K562 (cell line): ENCODE results near the gene ZNF41. TPM values are rescaled to one million over a fixed set of nuclear protein-coding genes. Genes with fewer than 3 reads are reported as not detected.

Source experiments
- BRCA1 ChIP-seq, 2 experiments: fragments of 450-650 bp in 1 of 2; sonication (generic) in 1 of 2; formaldehyde crosslinking in 1 of 2; IDR thresholded peaks; 2 replicates each; pipeline versions ENCODE4 v1.5.0 to v1.6.1; 2017 to 2020; ENCODE audit warnings: mild to moderate bottlenecking in 1 of 2, missing genetic modification reagents in 1 of 2
- RBM25 ChIP-seq: fragments of 200-400 bp; formaldehyde crosslinking; IDR thresholded peaks from 2 replicates; pipeline ENCODE4 v1.6.1; 2018; ENCODE audit warnings: low read length, low read depth, moderate library complexity; ENCODE audit not compliant: severe bottlenecking
- SIN3A ChIP-seq, 2 experiments: fragments of 150-350 bp in 1 of 2; IDR thresholded peaks; 2 replicates each; pipeline ENCODE4 v1.6.1; 2011 to 2016; ENCODE audit warnings: borderline replicate concordance in 2 of 2, low read depth in 2 of 2, low read length in 2 of 2, mild to moderate bottlenecking in 2 of 2, moderate library complexity in 2 of 2; ENCODE audit not compliant: control insufficient read depth in 1 of 2
- polyA plus RNA-seq, 8 experiments: library from polyadenylated mRNA; depleted of rRNA in 4 of 8; stranded (reverse) in 5 of 8; unstranded in 3 of 8; fragments of >200 nt; fragmentation: Nextera tagmentation in 2 of 8; fragmentation: Illumina TruSeq in 1 of 8; extraction: Ambion mirVana in 2 of 8; extraction: Trizol in 1 of 8; gene quantifications; 2 replicates each; pipeline versions ENCODE4 v1.2.1 to v1.2.3, GENCODE V29; 2011 to 2014; ENCODE audit warnings: inconsistent platforms in 1 of 8, missing spikeins in 1 of 8
- total RNA-seq, 7 experiments: library from RNA; depleted of rRNA in 6 of 7; stranded (reverse); fragments of >200 nt in 6 of 7; fragmentation: Illumina TruSeq in 2 of 7; extraction: Trizol in 2 of 7; gene quantifications; 2 replicates each; pipeline versions ENCODE4 v1.2.1 to v1.2.3, GENCODE V29; 2011 to 2021; ENCODE audit warnings: low replicate concordance in 1 of 7
- TF ChIP-seq, protein P1 (sequence below): fragments of 450-650 bp; IDR thresholded peaks from 2 replicates; pipeline ENCODE4 v1.6.1; 2016; ENCODE audit warnings: low read depth

The ZNF41 gene
- total and polyA plus RNA-seq, 9 of the 15 experiments (the other 6 are each of a cell fraction or from before 2014, with no cell fraction given): 0.53 to 8.6 (median 6.6) TPM

DNA sequence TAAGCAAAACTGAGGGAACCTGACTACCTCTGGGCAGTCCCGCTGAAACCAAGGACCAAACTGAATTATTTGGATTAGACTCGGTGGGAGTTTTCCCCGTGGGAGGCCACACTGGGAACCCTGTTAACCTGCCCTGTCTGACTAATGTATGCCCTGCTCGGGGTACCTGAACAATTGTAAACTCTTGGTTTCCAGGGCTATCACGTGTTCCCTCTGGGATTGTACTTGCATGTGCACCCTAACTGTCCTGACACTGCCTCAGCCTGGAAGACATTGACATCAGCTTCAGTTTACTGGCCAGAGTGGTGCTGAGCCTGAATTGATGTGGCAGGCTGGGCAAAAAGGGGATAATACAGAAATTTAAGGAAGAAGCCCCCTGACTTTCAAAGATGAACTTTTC lies 20.1 kb upstream of the ZNF41 start (continued):
- TF ChIP-seq, protein P1, sequence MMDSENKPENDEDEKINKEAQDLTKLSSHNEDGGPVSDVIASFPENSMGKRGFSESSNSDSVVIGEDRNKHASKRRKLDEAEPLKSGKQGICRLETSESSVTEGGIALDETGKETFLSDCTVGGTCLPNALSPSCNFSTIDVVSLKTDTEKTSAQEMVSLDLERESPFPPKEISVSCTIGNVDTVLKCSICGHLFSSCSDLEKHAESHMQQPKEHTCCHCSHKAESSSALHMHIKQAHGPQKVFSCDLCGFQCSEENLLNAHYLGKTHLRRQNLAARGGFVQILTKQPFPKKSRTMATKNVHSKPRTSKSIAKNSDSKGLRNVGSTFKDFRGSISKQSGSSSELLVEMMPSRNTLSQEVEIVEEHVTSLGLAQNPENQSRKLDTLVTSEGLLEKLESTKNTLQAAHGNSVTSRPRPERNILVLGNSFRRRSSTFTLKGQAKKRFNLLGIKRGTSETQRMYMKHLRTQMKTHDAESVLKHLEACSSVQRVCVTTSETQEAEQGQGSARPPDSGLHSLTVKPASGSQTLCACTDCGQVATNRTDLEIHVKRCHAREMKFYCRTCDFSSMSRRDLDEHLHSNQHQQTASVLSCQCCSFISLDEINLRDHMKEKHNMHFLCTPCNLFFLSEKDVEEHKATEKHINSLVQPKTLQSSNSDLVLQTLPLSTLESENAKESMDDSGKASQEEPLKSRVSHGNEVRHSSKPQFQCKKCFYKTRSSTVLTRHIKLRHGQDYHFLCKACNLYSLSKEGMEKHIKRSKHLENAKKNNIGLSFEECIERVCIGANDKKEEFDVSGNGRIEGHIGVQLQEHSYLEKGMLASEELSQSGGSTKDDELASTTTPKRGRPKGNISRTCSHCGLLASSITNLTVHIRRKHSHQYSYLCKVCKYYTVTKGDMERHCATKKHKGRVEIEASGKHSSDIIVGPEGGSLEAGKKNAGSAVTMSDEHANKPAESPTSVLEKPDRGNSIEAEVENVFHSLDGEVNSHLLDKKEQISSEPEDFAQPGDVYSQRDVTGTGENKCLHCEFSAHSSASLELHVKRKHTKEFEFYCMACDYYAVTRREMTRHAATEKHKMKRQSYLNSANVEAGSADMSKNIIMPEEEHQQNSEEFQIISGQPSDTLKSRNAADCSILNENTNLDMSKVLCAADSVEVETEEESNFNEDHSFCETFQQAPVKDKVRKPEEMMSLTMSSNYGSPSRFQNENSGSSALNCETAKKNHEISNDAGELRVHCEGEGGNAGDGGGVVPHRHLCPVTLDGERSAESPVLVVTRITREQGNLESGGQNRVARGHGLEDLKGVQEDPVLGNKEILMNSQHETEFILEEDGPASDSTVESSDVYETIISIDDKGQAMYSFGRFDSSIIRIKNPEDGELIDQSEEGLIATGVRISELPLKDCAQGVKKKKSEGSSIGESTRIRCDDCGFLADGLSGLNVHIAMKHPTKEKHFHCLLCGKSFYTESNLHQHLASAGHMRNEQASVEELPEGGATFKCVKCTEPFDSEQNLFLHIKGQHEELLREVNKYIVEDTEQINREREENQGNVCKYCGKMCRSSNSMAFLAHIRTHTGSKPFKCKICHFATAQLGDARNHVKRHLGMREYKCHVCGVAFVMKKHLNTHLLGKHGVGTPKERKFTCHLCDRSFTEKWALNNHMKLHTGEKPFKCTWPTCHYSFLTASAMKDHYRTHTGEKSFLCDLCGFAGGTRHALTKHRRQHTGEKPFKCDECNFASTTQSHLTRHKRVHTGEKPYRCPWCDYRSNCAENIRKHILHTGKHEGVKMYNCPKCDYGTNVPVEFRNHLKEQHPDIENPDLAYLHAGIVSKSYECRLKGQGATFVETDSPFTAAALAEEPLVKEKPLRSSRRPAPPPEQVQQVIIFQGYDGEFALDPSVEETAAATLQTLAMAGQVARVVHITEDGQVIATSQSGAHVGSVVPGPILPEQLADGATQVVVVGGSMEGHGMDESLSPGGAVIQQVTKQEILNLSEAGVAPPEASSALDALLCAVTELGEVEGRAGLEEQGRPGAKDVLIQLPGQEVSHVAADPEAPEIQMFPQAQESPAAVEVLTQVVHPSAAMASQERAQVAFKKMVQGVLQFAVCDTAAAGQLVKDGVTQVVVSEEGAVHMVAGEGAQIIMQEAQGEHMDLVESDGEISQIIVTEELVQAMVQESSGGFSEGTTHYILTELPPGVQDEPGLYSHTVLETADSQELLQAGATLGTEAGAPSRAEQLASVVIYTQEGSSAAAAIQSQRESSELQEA: no peak
- TF ChIP-seq SIN3A (IDR thresholded peaks at IDR 0.05; ENCODE audit: borderline replicate concordance in 2 of 2, control insufficient read depth in 1 of 2, low read depth in 2 of 2, low read length in 2 of 2): no peak
- no peak for TF ChIP-seq RBM25
- no peak for TF ChIP-seq BRCA1 (IDR thresholded peaks at IDR 0.05)
- TF ChIP-seq BRCA1 (CRISPR knock-in tag; IDR thresholded peaks at IDR 0.05): no peak
